Liver (tissue), 9 donors: Measurements from ENCODE around the gene PKD1L1. TPM values are rescaled to one million over a fixed set of nuclear protein-coding genes. Genes with fewer than 3 reads are reported as not detected.

Experiments used
- DNase-seq: peaks from one replicate; pipeline ENCODE4 v3.0.0-alpha.2; 2017; ENCODE audit warnings: low spot score
- H3K27ac ChIP-seq, 2 donors: one replicate each; pipeline ENCODE4 v1.7.0; 2013; ENCODE audit warnings: inconsistent platforms in 2 of 2, low read length in 2 of 2, control low read depth in 1 of 2, low read depth in 1 of 2, mild to moderate bottlenecking in 1 of 2
- H3K27me3 ChIP-seq, 4 donors: one replicate each; pipeline versions ENCODE4 v1.6.1 to v1.7.0; 2013; ENCODE audit warnings: low read length in 3 of 4, inconsistent platforms in 1 of 4, mild to moderate bottlenecking in 1 of 4, moderate library complexity in 1 of 4; ENCODE audit not compliant: control insufficient read depth in 4 of 4, insufficient read depth in 4 of 4
- H3K36me3 ChIP-seq, 4 donors: one replicate each; pipeline versions ENCODE4 v1.6.1 to v1.7.0; 2013; ENCODE audit warnings: low read length in 3 of 4, mild to moderate bottlenecking in 3 of 4, low read depth in 1 of 4, moderate library complexity in 1 of 4; ENCODE audit not compliant: control insufficient read depth in 4 of 4, insufficient read depth in 3 of 4
- H3K4me1 ChIP-seq, 4 donors: one replicate each; pipeline versions ENCODE4 v1.6.1 to v1.7.0; 2013; ENCODE audit warnings: low read length in 3 of 4, mild to moderate bottlenecking in 3 of 4, moderate library complexity in 1 of 4; ENCODE audit not compliant: control insufficient read depth in 4 of 4, insufficient read depth in 4 of 4
- H3K4me3 ChIP-seq, 3 donors: one replicate each; pipeline versions ENCODE4 v1.6.1 to v1.7.0; 2013; ENCODE audit warnings: low read length in 3 of 3, control low read depth in 1 of 3, low read depth in 1 of 3, mild to moderate bottlenecking in 1 of 3
- H3K9ac ChIP-seq, 2 donors: one replicate each; pipeline ENCODE4 v1.7.0; 2013; ENCODE audit warnings: low read length in 2 of 2, mild to moderate bottlenecking in 2 of 2, moderate library complexity in 2 of 2, control low read depth in 1 of 2, low read depth in 1 of 2
- H3K9me3 ChIP-seq, 4 donors: one replicate each; pipeline versions ENCODE4 v1.6.1 to v1.7.0; 2013; ENCODE audit warnings: low read length in 3 of 4; ENCODE audit not compliant: control insufficient read depth in 4 of 4
- ATF3 ChIP-seq: IDR thresholded peaks from 2 replicates; pipeline ENCODE4 v1.6.1; 2016; ENCODE audit warnings: antibody characterized with exemption
- CTCF ChIP-seq: fragments of 150-350 bp; IDR thresholded peaks from 2 replicates; pipeline ENCODE4 v1.5.1; 2017; ENCODE audit warnings: improper control_type of control experiment, low read depth, low read length; ENCODE audit not compliant: missing input control
- EGR1 ChIP-seq, 2 donors: IDR thresholded peaks; 2 replicates each; pipeline ENCODE4 v1.6.1; 2016 to 2018; ENCODE audit warnings: antibody characterized with exemption in 2 of 2, low read depth in 2 of 2
- FOXA1 ChIP-seq: IDR thresholded peaks from 2 replicates; pipeline ENCODE4 v1.6.1; 2016; ENCODE audit warnings: antibody characterized with exemption
- FOXA2 ChIP-seq: IDR thresholded peaks from 2 replicates; pipeline ENCODE4 v1.6.1; 2016; ENCODE audit warnings: antibody characterized with exemption
- GABPA ChIP-seq, 2 donors: IDR thresholded peaks in 1 of 2; conservative IDR thresholded peaks in 1 of 2; 2 replicates each; pipeline ENCODE4 v1.6.1; 2016; ENCODE audit warnings: antibody characterized with exemption in 2 of 2, mild to moderate bottlenecking in 1 of 2, moderate library complexity in 1 of 2
- HNF4A ChIP-seq, 2 donors: conservative IDR thresholded peaks; 2 replicates each; pipeline ENCODE4 v1.6.1; 2016; ENCODE audit warnings: antibody characterized with exemption in 2 of 2, mild to moderate bottlenecking in 2 of 2
- HNF4G ChIP-seq: IDR thresholded peaks from 2 replicates; pipeline ENCODE4 v1.6.1; 2016; ENCODE audit warnings: antibody characterized with exemption
- JUND ChIP-seq, 2 donors: IDR thresholded peaks; 2 replicates each; pipeline ENCODE4 v1.6.1; 2016; ENCODE audit warnings: antibody characterized with exemption in 2 of 2
- MAX ChIP-seq: IDR thresholded peaks from 2 replicates; pipeline ENCODE4 v1.6.1; 2016; ENCODE audit warnings: antibody characterized with exemption
- NR2F2 ChIP-seq: IDR thresholded peaks from 2 replicates; pipeline ENCODE4 v1.6.1; 2016; ENCODE audit warnings: antibody characterized with exemption
- RAD21 ChIP-seq, 2 donors: IDR thresholded peaks; 2 replicates each; pipeline ENCODE4 v1.6.1; 2016; ENCODE audit warnings: antibody characterized with exemption in 2 of 2, mild to moderate bottlenecking in 2 of 2
- REST ChIP-seq: IDR thresholded peaks from 2 replicates; pipeline ENCODE4 v1.6.1; 2016; ENCODE audit warnings: antibody characterized with exemption, mild to moderate bottlenecking
- RXRA ChIP-seq, 2 donors: IDR thresholded peaks; 2 replicates each; pipeline ENCODE4 v1.6.1; 2017 to 2018; ENCODE audit warnings: antibody characterized with exemption in 2 of 2, mild to moderate bottlenecking in 1 of 2
- SP1 ChIP-seq: IDR thresholded peaks from 2 replicates; pipeline ENCODE4 v1.6.1; 2018; ENCODE audit warnings: antibody characterized with exemption, mild to moderate bottlenecking
- YY1 ChIP-seq: IDR thresholded peaks from 2 replicates; pipeline ENCODE4 v1.6.1; 2016; ENCODE audit warnings: antibody characterized with exemption, mild to moderate bottlenecking
- ZBTB33 ChIP-seq: IDR thresholded peaks from 2 replicates; pipeline ENCODE4 v1.6.1; 2016; ENCODE audit warnings: antibody characterized with exemption
- WGBS: extraction: QIAGEN DNeasy Blood & Tissue Kit; methylation state at CpG from one replicate; pipeline ENCODE4 v1.1.7; 2013; 5-methylcytosine and 5-hydroxymethylcytosine counted together
- polyA plus RNA-seq, 2 donors: library from polyadenylated mRNA; stranded (reverse) in 1 of 2; unstranded in 1 of 2; fragments of 200-250 nt in 1 of 2; fragments of >200 nt in 1 of 2; fragmentation: Nextera tagmentation in 1 of 2; extraction: Ambion mirVana in 1 of 2; gene quantifications; one replicate each; pipeline versions ENCODE4 v1.2.1 to v1.2.3, GENCODE V29; 2013 to 2015
- total RNA-seq, 2 donors: library from RNA; depleted of rRNA; stranded (reverse); fragments of >200 nt; gene quantifications; one replicate each; pipeline ENCODE4 v1.2.3, GENCODE V29; 2014
- donor health status: healthy.
- donor health status: healthy.
- donor health status: healthy.
- donor health status: healthy.
- donor health status: healthy.

Gene PKD1L1
- total and polyA plus RNA-seq, 4 donors = 0.08 to 0.25 (median 0.11) TPM

GRCh38 chr7:47936323-47936722 lies 11.9 kb downstream of the PKD1L1 start:
- WGBS = 92% methylated on average over 4 of the region's 4 CpGs
- no peak overlapping the region for H3K9ac ChIP-seq
- no peak overlapping the region for H3K4me3 ChIP-seq
- no peak overlapping the region for H3K27ac ChIP-seq
- H3K36me3 ChIP-seq = no peaks in the 10 kb centered on the region
- TF ChIP-seq RAD21 (IDR thresholded peaks at IDR 0.05) (no peak), FOXA2 (no peak), EGR1 (IDR thresholded peaks at IDR 0.05; ENCODE audit: low read depth in 2 of 2) (no peak), GABPA (IDR thresholded peaks at IDR 0.05 in 1 of 2, conservative IDR thresholded peaks at IDR 0.05 in 1 of 2) (no peak), CTCF (no peak), YY1 (no peak), REST (no peak), ZBTB33 (no peak), HNF4G (no peak), NR2F2 (no peak), SP1 (no peak), FOXA1 (no peak), ATF3 (no peak), JUND (IDR thresholded peaks at IDR 0.05) (no peak), MAX (no peak), RXRA (IDR thresholded peaks at IDR 0.05) (no peak)
- no peak for DNase-seq
- H3K27me3 ChIP-seq = no peaks in the 10 kb centered on the region
- no peaks in the 10 kb centered on the region for H3K4me1 ChIP-seq
- no peaks in the 10 kb centered on the region for H3K9me3 ChIP-seq

- no peaks in the 10 kb centered on the region for H3K36me3 ChIP-seq
- WGBS = 96% methylated on average over 10 of the region's 10 CpGs
- H3K9me3 ChIP-seq = no peaks in the 10 kb centered on the region
- H3K4me1 ChIP-seq = no peaks in the 10 kb centered on the region
- DNase-seq = no peak
- H3K27me3 ChIP-seq = no peaks in the 10 kb centered on the region
- no peak overlapping the region for H3K9ac ChIP-seq
- no peak overlapping the region for H3K27ac ChIP-seq
- H3K4me3 ChIP-seq = no peak overlapping the region
- TF ChIP-seq HNF4A (conservative IDR thresholded peaks at IDR 0.05) = no peak
- TF ChIP-seq CTCF = no peak
- TF ChIP-seq GABPA (IDR thresholded peaks at IDR 0.05 in 1 of 2, conservative IDR thresholded peaks at IDR 0.05 in 1 of 2) = no peak
- TF ChIP-seq NR2F2 = no peak
- no peak for TF ChIP-seq HNF4G
- no peak for TF ChIP-seq ZBTB33
- no peak for TF ChIP-seq FOXA1
- TF ChIP-seq MAX = no peak
- TF ChIP-seq SP1 = no peak
- no peak for TF ChIP-seq RAD21 (IDR thresholded peaks at IDR 0.05)
These were observed 12.9 kb downstream of the PKD1L1 start for GRCh38 chr7:47935336-47935735.
